Adrenal gland (tissue), 12 donors: ENCODE measurements around the gene ATP11B. TPM values are rescaled to one million over a fixed set of nuclear protein-coding genes. Genes with fewer than 3 reads are reported as not detected.

Source experiments
- DNase-seq, 7 donors: peaks; one replicate each; pipeline ENCODE4 v3.0.0-alpha.2; 2019 to 2020
- H3K27ac ChIP-seq, 5 donors: fragments of 200-600 bp; sonication (generic) in 4 of 5; 1 replicate in 3 of 5; 2 replicates in 2 of 5; pipeline versions ENCODE4 v1.5.1 to v1.8.0; 2016 to 2020; ENCODE audit warnings: mild to moderate bottlenecking in 1 of 5
- H3K27me3 ChIP-seq: fragments of 200-600 bp; 2 replicates; pipeline ENCODE4 v1.8.0; 2021
- H3K36me3 ChIP-seq, 2 donors: fragments of 200-600 bp; replicated peaks in 1 of 2; 1 replicate in 1 of 2; 2 replicates in 1 of 2; pipeline versions ENCODE4 v1.5.1 to v1.8.0; 2018 to 2022
- H3K4me1 ChIP-seq, 2 donors: fragments of 200-600 bp; replicated peaks in 1 of 2; 1 replicate in 1 of 2; 2 replicates in 1 of 2; pipeline versions ENCODE4 v1.5.1 to v1.8.0; 2018 to 2021
- H3K4me3 ChIP-seq, 4 donors: fragments of 200-600 bp; sonication (generic) in 3 of 4; one replicate each; pipeline ENCODE4 v1.5.1; 2016 to 2018
- H3K9me3 ChIP-seq, 3 donors: fragments of 200-600 bp; sonication (generic) in 1 of 3; replicated peaks in 1 of 3; 1 replicate in 2 of 3; 2 replicates in 1 of 3; pipeline versions ENCODE4 v1.5.1 to v1.8.0; 2016 to 2021
- CTCF ChIP-seq, 6 experiments: fragments of 450-650 bp in 4 of 6; fragments of 200-600 bp in 2 of 6; sonication (generic) in 1 of 6; IDR thresholded peaks; 1 replicate in 5 of 6; 2 replicates in 1 of 6; pipeline versions ENCODE4 v1.5.1 to v1.8.0; 2016 to 2021; ENCODE audit warnings: antibody characterized with exemption in 6 of 6, mild to moderate bottlenecking in 2 of 6, moderate library complexity in 1 of 6
- POLR2A ChIP-seq, 2 donors: fragments of 450-650 bp; IDR thresholded peaks; one replicate each; pipeline ENCODE4 v1.6.1; 2017; ENCODE audit warnings: antibody characterized with exemption in 2 of 2, mild to moderate bottlenecking in 2 of 2, moderate library complexity in 1 of 2
- WGBS, 4 donors: extraction: QIAGEN DNeasy Blood & Tissue Kit in 2 of 4; methylation state at CpG; one replicate each; pipeline versions ENCODE4 v1.1.5 to v1.1.7; 2013 to 2017; 5-methylcytosine and 5-hydroxymethylcytosine counted together
- intact Hi-C, 2 donors: fragments of 100-400 bp; cut with DNase I; formaldehyde crosslinking; loops; one replicate each; pipeline versions ENCODE4 v1.14.1 to v1.15.0; 2022 to 2023
- polyA plus RNA-seq, 3 donors: library from polyadenylated mRNA; stranded (reverse); fragments of 200-250 nt in 2 of 3; fragments of 350-450 nt in 1 of 3; fragmentation: Illumina TruSeq in 1 of 3; extraction: RNeasy Lipid Tissue Mini Kit (QIAGEN cat#74804) in 1 of 3; gene quantifications; one replicate each; pipeline ENCODE4 v1.2.3, GENCODE V29; 2013 to 2014
- total RNA-seq, 9 donors: library from RNA; depleted of rRNA in 4 of 9; stranded (reverse); fragments of >200 nt in 4 of 9; fragments of 120-200 nt in 1 of 9; fragmentation: NEBNext Ultra II Directional in 1 of 9; extraction: Animal tissue kit (Norgen Biotek cat#: 25700) in 1 of 9; gene quantifications; one replicate each; pipeline versions ENCODE4 v1.1.0 to v1.2.4, GENCODE V29; 2013 to 2023
- donor health status: healthy with polysubstance abuse.
- donor health status: Bipolar disorder and iron deficiency.
- donor health status: DM: yes; HTN: yes; CAD: no.
- donor health status: DM: no; HTN: no; CAD: no.
- donor health status: DM: no; HTN: no; CAD: no.
- donor health status: DM: yes; HTN: yes; CAD: no.

Gene ATP11B
- total and polyA plus RNA-seq, 12 donors: 2.9 to 45.1 (median 29.9) TPM

GRCh38 chr3:182800508-182800907 is 7.2 kb downstream of the ATP11B start:
- intact Hi-C loops: no loop called here
- Histone ChIP-seq H3K4me1 (peaks cover 0 to 11% of the 10 kb centered on the region in 2 donors), H3K9me3 (no peaks in the 10 kb centered on the region), H3K36me3 (no peaks in the 10 kb centered on the region), H3K27me3 (no peaks in the 10 kb centered on the region), H3K4me3 (no peak overlapping the region), H3K27ac (no peak overlapping the region)
- TF ChIP-seq POLR2A (IDR thresholded peaks at IDR 0.05) (no peak), CTCF (IDR thresholded peaks at IDR 0.05) (no peak)
- DNase-seq: no peak
- 97 to 99% (median 99%) methylated on average over 8 of the region's 8 CpGs for WGBS, 4 donors

- Histone ChIP-seq H3K9me3 (no peaks in the 10 kb centered on the region), H3K27me3 (no peaks in the 10 kb centered on the region), H3K4me1 (peaks cover 0 to 20% of the 10 kb centered on the region in 2 donors), H3K4me3 (no peak overlapping the region), H3K27ac (no peak overlapping the region), H3K36me3 (no peaks in the 10 kb centered on the region)
- no peak for TF ChIP-seq CTCF (IDR thresholded peaks at IDR 0.05)
- no peak for TF ChIP-seq POLR2A (IDR thresholded peaks at IDR 0.05)
- no peak for DNase-seq
- 65 to 78% (median 71%) methylated on average over 6 of the region's 6 CpGs for WGBS, 4 donors
- intact Hi-C loops: no loop called here
Measured at GRCh38 chr3:182802413-182803390, 9.4 kb downstream of the ATP11B start.

- no peak overlapping the region for H3K27ac ChIP-seq
- H3K4me1 ChIP-seq: peaks cover 0 to 24% of the 10 kb centered on the region in 2 donors
- H3K4me3 ChIP-seq: no peak overlapping the region
- TF ChIP-seq CTCF (IDR thresholded peaks at IDR 0.05): no peak
- TF ChIP-seq POLR2A (IDR thresholded peaks at IDR 0.05): no peak
- DNase-seq: no peak
- no peaks in the 10 kb centered on the region for H3K36me3 ChIP-seq
- H3K9me3 ChIP-seq: no peaks in the 10 kb centered on the region
- intact Hi-C loops: no loop called here
- WGBS, 4 donors: 80 to 91% (median 84%) methylated on average over 4 of the region's 4 CpGs
- H3K27me3 ChIP-seq: no peaks in the 10 kb centered on the region
Measured at GRCh38 chr3:182803596-182803995, 10.3 kb downstream of the ATP11B start.

GRCh38 chr3:182807061-182807460 is 13.8 kb downstream of the ATP11B start:
- TF ChIP-seq CTCF (IDR thresholded peaks at IDR 0.05) (no peak), POLR2A (IDR thresholded peaks at IDR 0.05) (no peak)
- H3K4me1 ChIP-seq: peaks cover 0 to 27% of the 10 kb centered on the region in 2 donors

More at GRCh38 chr3:182807061-182807460, 13.8 kb downstream of the ATP11B start:
- intact Hi-C loops: no loop called here
- Histone ChIP-seq H3K27ac (no peak overlapping the region), H3K4me3 (no peak overlapping the region), H3K36me3 (no peaks in the 10 kb centered on the region), H3K27me3 (no peaks in the 10 kb centered on the region), H3K9me3 (no peaks in the 10 kb centered on the region)
- DNase-seq: no peak
- 47 to 69% (median 57%) methylated on average over 1 of the region's 1 CpG for WGBS, 4 donors
